Embryonic facial prominence (tissue), 1 donor: Measurements from ENCODE around the gene SPRYD4.
"Not testable (repeated sequence)": the region's sequence is repeated elsewhere in the genome, so short reads cannot be mapped to it uniquely, and the experiment has no call there.

Experiments used
- DNase-seq: peaks from one replicate; pipeline ENCODE4 v3.0.0-alpha.2; 2016; ENCODE audit errors: extremely low spot score

SPRYD4 gene

DNA sequence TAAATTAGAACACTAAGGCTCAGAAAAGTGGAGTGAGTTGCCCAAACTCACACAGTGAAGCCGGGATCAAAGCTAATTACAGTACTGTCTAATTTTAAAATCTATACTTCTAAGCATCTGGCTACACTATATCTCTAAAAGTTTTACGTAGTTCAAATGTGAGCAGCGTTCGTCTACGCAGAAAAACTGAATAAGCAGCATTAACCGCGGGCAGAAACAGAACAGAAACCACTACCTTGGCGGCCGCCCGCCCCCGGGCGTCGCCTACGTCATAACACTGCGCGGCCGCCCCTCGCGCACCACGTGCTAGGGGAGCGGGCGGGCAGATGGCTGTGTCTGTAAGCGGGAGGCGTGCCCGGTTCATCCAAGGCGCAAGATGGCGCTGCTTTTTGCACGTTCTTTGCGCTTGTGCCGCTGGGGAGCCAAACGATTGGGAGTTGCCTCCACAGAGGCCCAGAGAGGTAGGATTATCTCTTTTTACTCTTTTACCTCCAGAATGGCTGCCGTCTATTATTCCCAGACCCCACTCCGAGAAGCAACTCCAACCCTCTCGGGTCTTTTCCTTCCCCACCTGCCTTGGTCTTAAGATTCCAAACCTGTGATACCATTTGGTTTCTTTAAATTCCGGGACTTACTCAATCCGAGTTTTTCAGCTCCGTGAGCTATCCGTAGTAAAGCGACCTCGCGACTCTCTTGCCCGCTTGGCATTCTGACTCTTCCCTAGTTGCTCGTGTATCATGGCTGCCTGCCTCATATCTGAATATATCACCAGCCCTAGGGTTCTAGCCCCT is at the start of gene SPRYD4:
Gene SPRYD4 (plus strand): TSS at position 363 of the 791 bp plus-strand sequence. CDS start 14 bp downstream, at position 377.
- peak; percentile 90 for DNase-seq

GRCh38 chr12:56420411-56420810 is 48.0 kb upstream of the SPRYD4 start:
- no peak for DNase-seq

- no peak for DNase-seq
These were observed 43.2 kb upstream of the SPRYD4 start for GRCh38 chr12:56425193-56425592.

GRCh38 chr12:56425940-56426438 is 42.4 kb upstream of the SPRYD4 start:
- no peak for DNase-seq

GRCh38 chr12:56431288-56431687 is 37.1 kb upstream of the SPRYD4 start:
- no peak for DNase-seq

GRCh38 chr12:56431850-56432249 is 36.5 kb upstream of the SPRYD4 start:
- no peak for DNase-seq

- DNase-seq = no peak
These were observed 33.5 kb upstream of the SPRYD4 start for GRCh38 chr12:56434828-56435227.

- DNase-seq = no peak
These were observed 30.8 kb upstream of the SPRYD4 start for GRCh38 chr12:56437430-56438176.

GRCh38 chr12:56443208-56443607 is 25.2 kb upstream of the SPRYD4 start:
- DNase-seq = not testable (repeated sequence)

- peak; percentile 73 for DNase-seq
These were observed 19.3 kb upstream of the SPRYD4 start, which contains the start of gene TIMELESS for GRCh38 chr12:56448860-56449621. TIMELESS (minus strand) TSS chr12:56449426; CDS start chr12:56434170, 15,256 bp downstream.

DNA sequence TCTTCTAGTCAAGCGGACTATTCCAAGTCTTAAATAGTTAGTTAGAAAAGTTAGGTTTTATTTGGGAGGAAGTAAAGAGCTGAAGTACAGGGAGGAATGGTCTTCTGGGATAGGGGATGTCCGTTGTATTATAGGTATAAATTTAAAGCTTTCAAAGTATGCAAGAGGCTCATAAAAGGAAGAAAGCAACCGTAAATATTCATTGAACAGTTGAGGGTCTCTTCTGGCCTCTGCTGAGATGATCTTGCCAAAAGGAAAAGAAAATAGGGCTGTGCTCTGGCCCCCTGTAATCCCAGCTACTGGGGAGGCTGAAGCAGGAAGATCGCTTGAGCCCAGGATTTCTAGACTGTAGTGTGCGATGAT is 18.8 kb upstream of the SPRYD4 start:
- DNase-seq = no peak

- no peak for DNase-seq
These were observed 18.1 kb upstream of the SPRYD4 start for GRCh38 chr12:56450241-56450640.

GRCh38 chr12:56451147-56451546 is 17.2 kb upstream of the SPRYD4 start:
- no peak for DNase-seq

DNA sequence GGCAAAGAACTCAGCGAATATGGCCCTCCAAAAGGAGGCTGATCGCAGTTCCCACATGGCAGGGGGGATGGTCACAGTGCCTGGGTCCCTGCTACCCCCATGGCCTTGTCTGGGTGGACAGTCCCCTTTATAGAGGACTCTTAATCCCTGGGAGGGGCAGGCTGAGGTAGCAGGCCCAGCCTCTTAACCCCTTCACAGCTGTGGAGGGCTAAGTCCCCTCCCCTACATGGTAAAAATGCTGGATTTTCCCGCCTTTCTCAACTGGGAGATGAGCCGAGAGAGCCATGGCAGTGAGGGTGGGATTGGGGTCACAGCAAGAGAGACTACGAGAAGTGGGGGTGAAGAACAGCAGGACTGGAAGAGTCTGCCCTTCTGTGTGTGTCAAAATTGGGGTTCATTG is 13.8 kb upstream of the SPRYD4 start, which contains the start of gene MIP:
Gene MIP (minus strand): TSS at position 101 of the 400 bp plus-strand sequence. CDS start 44 bp downstream, at position 57.
- DNase-seq = no peak

GRCh38 chr12:56457817-56458216 is 10.6 kb upstream of the SPRYD4 start:
- DNase-seq = no peak

GRCh38 chr12:56461235-56462159 is 6.9 kb upstream of the SPRYD4 start:
- no peak for DNase-seq

GRCh38 chr12:56462565-56462964 is 5.8 kb upstream of the SPRYD4 start:
- no peak for DNase-seq

- no peak for DNase-seq
These were observed 891 bp downstream of the SPRYD4 start for GRCh38 chr12:56469007-56469930.

DNA sequence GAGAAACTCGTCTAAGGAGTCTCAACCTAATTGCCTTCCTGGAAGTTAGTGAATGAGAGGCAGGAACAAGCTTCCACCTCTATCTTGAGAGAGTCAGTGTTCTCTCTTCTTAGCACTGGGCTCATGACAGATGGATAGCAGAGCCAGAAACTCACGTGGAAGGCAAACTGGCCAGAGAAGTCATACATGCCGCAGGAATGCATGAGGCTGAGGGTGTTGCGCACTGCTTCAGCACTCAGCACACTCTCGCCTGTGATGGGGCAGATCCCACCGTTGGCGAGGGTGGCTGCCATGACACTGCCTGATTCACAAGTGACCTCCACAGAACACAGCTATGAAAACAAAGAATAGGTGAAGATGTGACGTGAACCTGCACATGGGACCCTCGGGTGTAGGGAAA is 6.0 kb downstream of the SPRYD4 start:
- no peak for DNase-seq

DNA sequence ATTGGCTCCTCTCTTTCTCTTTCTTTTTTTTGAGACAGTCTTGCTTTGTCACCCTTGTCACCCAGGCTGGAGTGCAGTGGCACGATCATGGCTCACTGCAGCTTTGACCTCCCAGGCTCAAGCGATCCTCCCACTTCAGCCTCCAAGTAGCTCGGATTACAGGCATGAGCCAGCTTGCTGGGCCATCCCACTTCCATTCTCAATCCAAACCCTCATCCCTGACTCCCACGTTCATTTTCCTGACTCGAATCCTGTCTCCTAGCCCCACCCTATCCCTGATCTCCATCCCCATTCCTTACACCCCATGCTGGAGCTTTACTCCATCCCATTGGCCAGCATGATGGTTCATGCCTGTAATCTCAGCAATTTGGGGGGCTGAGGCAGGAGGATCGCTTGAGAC is 7.8 kb downstream of the SPRYD4 start:
- no peak for DNase-seq
